GM15510 (cell line): ENCODE measurements around the gene PTPN14.

Experiments used
- POLR2A ChIP-seq: IDR thresholded peaks from 3 replicates; pipeline ENCODE4 v1.6.1; 2011; ENCODE audit warnings: borderline replicate concordance; ENCODE audit not compliant: insufficient read length; ENCODE audit errors: extremely low read depth

The PTPN14 gene

DNA sequence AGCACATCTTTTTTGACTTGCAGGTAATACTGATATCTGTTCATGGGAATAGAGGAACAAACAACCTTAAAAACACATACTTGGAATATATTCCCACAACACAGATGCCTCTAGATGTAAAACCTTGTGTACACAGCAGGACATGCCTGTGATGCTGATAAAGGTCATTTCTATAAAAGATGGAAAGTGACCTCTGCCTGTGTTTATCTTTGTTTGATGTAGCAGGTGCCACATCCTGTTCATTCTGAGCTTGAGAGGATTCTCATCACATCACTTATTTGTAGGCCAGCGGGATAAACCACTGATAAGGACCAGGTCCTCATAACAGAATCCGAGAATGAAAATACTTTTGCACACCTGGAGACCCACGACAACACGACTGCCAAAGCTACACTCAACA, 136.7 kb downstream of the PTPN14 start:
- no peak for TF ChIP-seq POLR2A

DNA sequence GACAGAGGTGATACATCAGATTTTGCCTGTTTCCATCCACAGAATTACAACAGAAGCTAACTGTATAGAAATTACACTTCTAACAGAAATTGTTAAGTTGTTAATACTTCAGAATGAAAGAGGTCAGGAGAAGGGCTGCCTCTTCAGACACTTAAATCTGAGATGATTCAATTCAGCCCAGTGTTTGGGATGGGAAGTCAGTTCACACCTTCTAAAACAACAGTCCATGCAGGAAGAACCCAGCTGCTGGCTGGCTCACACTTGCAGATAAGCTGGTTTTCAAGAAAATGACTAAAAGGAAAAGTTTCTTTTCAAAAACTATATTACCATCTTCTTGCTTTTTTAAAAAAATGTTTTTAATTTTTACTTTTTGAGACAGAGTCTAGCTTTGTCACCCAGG, 138.1 kb downstream of the PTPN14 start:
- TF ChIP-seq POLR2A: no peak

- no peak for TF ChIP-seq POLR2A
These were observed 146.7 kb downstream of the PTPN14 start for GRCh38 chr1:214404571-214405213.

DNA sequence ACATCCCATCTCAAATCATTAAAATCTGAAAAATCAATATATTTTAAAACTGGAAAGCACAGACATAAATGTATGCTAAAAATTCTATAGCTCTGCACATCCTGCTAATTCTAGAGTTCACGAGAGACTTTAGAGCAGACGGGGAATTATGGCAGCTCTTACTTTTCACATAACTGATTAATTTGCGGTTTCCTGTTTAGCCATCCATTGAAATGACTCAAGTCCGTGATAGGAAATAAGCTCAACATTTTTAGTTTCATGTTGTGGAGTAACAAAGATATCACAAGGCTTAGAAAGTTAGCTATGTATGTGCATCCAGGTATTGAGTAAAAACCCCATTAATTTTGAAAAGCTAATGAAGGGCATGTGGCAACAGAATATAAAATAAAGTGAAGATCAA, 147.2 kb downstream of the PTPN14 start:
- no peak for TF ChIP-seq POLR2A

GRCh38 chr1:214403431-214403830, 148.0 kb downstream of the PTPN14 start:
- no peak for TF ChIP-seq POLR2A

DNA sequence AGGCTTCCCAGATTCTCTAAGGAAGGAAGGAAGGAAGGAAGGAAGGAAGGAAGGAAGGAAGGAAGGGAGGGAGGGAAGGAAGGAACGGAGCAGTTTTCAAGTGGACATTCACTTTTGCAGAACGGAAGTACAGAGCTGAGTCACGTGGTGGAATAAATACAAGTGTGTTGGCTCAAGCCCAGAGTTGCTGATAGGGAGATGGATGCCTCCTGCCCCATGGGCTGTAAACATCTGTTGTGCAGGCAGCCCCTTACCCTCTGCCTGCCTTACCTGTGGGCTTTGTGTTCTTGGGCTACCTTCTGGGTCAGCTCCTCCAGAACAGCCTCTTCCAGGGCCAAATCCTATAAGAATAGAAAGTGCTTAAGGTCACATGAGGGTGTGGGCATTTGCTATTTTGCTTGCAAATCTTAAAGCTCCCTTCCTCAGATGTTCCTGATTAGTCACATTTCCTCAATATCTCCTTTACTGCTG, 148.8 kb downstream of the PTPN14 start:
- TF ChIP-seq POLR2A: no peak

GRCh38 chr1:214401666-214402065, 149.7 kb downstream of the PTPN14 start:
- no peak for TF ChIP-seq POLR2A

- no peak for TF ChIP-seq POLR2A
These were observed 151.3 kb downstream of the PTPN14 start for GRCh38 chr1:214400131-214400530.

DNA sequence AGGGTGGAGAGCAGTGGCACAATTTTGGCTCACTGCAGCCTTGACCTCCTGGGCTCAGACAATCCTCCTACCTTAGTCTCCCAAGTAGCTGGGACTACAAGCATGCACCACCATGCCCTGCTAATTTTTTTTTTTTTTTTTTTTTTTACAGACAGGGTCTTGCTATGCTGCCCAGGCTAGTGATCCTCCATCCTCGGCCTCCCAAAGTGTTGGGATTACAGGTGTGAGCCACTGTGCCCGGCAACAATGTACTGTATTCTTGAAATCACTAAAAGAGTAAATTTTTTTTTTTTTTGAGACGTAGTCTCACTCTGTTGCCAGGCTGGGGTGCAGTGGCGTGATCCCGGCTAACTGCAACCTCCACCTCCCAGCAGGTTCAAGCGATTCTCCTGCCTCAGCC, 152.9 kb downstream of the PTPN14 start:
- no peak for TF ChIP-seq POLR2A

DNA sequence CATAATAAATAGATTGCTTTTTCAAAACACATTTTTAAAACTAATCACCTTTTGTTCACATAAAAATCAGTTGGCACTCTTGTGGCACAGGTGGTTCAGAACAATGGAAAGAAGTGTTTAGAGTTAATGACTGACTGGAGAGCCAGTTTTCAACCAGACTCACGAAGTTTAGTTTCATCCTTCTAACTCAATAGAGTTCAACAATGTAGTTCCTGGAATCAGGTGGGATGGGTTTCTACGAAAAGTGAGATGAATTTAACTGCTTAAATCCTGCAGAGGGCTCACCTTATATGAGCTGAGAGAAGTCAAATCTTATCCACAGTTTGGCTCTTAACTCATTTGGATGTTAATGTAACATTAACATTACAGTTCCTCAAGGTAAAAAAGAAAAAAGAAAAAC, 153.9 kb downstream of the PTPN14 start:
- TF ChIP-seq POLR2A: no peak

DNA sequence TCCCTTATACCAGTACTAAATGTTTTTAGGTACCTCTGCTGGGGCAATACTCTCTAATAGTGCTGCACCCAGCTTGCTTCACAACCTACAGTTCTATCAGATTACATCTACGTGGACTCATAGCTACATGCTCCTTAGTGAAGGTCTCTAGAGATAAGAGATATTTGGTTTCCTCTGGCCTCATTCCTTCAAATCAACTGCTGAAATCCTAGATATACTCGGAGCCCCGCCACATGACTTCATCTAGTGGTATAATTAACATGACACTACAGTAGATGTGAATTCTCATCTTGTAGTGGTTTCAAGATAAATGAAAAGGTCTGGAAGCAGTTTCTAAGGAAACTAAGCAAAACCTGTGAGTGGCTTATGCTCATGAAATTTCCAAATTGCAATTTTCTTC, 155.1 kb downstream of the PTPN14 start:
- TF ChIP-seq POLR2A: no peak

DNA sequence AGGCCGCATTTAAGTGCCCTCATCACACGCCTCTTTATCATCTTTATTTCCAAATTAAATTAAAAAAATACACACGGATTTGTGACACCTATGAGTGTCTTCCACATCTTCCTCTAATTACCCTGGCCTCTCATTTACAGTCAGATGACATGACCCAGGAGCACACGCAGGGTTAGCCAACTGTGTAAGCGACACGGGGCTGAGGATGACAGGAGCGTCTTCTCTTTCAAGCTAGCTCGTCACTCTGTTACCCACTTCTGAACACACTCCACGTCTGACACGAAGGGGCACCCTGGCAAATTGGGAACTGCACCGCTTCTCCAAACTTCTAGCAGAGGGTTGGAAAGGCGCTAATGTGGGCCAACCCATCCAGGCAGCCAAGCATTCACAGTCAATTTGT, 158.3 kb downstream of the PTPN14 start:
- TF ChIP-seq POLR2A: no peak

DNA sequence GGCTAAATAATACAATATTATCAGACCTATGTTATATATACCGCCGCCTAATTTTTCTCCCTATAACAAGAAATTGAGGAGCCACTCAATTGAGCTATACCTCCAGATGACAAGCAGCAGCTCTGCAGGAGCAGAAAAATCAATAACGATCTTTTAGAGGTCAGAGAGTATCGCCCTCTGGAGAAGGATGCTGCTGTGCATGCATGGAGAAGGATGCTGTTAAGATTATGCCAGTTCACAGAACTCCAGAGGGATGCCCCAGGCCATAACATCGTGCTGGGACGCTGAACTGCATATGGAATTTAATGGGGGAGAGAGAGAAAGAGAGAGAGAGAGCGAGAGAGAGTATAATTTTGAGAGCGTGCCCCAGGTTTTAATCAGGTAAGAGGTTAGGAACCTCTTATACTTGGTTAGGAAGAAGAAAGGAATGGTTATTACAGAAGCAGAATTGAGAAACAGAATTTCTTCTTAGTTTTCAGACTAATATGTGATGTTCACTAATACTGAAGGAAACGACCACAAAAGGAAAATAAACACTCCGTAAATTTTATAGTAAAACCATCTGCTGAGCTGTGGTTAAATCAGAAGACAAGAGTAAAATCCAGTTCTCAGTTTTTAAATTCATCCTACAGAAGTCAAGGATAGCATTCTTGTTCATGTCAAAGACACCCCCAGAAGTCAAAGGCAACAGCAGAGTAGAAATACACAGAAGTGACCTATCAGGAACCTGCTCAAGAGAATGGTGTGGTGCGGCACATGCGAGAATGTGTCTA, 159.3 kb downstream of the PTPN14 start:
- TF ChIP-seq POLR2A: no peak

DNA sequence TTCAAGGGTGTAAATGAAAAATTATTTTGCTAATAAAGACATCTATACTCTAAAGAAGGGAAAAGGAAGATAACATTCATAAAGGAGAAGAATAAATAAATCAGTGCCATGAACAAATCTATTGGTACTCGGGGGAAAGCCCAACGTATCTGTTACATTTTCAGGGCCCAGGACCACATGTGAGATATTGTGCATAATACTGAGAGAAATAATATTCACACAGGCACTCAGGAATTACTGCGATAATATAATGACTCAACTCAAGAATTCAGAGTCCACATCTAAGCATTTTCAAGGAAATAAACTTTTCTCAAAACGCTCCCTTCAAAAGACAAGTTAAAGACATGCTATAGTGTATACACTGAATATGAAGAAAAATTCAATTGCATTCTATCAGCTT, 161.7 kb downstream of the PTPN14 start:
- no peak for TF ChIP-seq POLR2A

GRCh38 chr1:214386747-214387146, 164.7 kb downstream of the PTPN14 start:
- TF ChIP-seq POLR2A: no peak

GRCh38 chr1:214386333-214386732, 165.1 kb downstream of the PTPN14 start:
- TF ChIP-seq POLR2A: no peak
